Large intestine (tissue), 3 donors: Measurements from ENCODE around the gene CFP. TPM values are rescaled to one million over a fixed set of nuclear protein-coding genes. Genes with fewer than 3 reads are reported as not detected.

Source experiments
- DNase-seq, 2 donors: peaks; one replicate each; pipeline versions ENCODE4 v3.0.0 to v3.0.0-alpha.2; 2013
- H3K27ac ChIP-seq: one replicate; pipeline ENCODE4 v1.5.1; 2013; ENCODE audit warnings: low read length
- H3K27me3 ChIP-seq: 2 replicates; pipeline ENCODE4 v1.6.1; 2013; ENCODE audit warnings: low read length; ENCODE audit not compliant: control insufficient read depth, insufficient read depth
- H3K36me3 ChIP-seq: 2 replicates; pipeline ENCODE4 v1.6.1; 2013; ENCODE audit warnings: low read length; ENCODE audit not compliant: control insufficient read depth, insufficient read depth
- H3K4me1 ChIP-seq: one replicate; pipeline ENCODE4 v1.6.1; 2013; ENCODE audit warnings: low read length; ENCODE audit not compliant: control insufficient read depth, insufficient read depth
- H3K4me3 ChIP-seq: one replicate; pipeline ENCODE4 v1.5.1; 2013; ENCODE audit warnings: low read length
- H3K9me3 ChIP-seq: one replicate; pipeline ENCODE4 v1.6.1; 2013; ENCODE audit warnings: mild to moderate bottlenecking, low read depth, low read length, moderate library complexity; ENCODE audit not compliant: control insufficient read depth
- WGBS: methylation state at CpG from one replicate; pipeline ENCODE4 v1.1.5; 2013; ENCODE audit warnings: low lambda C conversion rate; ENCODE audit not compliant: insufficient coverage; 5-methylcytosine and 5-hydroxymethylcytosine counted together
- polyA plus RNA-seq: library from polyadenylated mRNA; unstranded; fragments of 120-200 nt; gene quantifications from one replicate; pipeline ENCODE4 v1.2.1, GENCODE V29; 2013

The CFP gene
- polyA plus RNA-seq, 1 donor = 4.2 TPM

DNA sequence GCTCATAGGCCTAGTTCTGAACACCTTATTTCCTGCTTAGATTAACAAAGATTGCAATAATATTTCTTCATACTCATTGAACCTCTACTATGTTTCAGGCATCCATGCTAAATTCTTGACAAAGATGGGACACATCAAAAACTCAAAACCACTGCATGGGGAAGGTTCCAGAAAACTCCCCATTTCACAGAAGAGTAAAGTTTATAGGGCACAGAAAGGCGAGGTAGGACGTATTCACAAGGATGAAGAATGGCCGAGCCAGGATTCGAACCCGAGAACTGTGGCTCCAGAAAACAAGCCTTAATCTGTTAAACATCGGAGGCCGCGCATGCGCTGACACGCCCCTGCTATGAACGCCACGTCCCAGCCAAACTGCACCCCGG, 28.6 kb upstream of the CFP start:
- no CpG with 5 or more reads among the region's 13 CpGs for WGBS
- no peaks in the 10 kb centered on the region for H3K27me3 ChIP-seq
- H3K4me1 ChIP-seq = no peaks in the 10 kb centered on the region
- no peak for DNase-seq
- peaks cover 29% of the 10 kb centered on the region for H3K36me3 ChIP-seq
- peak overlapping the region; percentile 100 for H3K27ac ChIP-seq
- no peaks in the 10 kb centered on the region for H3K9me3 ChIP-seq
- peak overlapping the region; percentile 90 for H3K4me3 ChIP-seq

DNA sequence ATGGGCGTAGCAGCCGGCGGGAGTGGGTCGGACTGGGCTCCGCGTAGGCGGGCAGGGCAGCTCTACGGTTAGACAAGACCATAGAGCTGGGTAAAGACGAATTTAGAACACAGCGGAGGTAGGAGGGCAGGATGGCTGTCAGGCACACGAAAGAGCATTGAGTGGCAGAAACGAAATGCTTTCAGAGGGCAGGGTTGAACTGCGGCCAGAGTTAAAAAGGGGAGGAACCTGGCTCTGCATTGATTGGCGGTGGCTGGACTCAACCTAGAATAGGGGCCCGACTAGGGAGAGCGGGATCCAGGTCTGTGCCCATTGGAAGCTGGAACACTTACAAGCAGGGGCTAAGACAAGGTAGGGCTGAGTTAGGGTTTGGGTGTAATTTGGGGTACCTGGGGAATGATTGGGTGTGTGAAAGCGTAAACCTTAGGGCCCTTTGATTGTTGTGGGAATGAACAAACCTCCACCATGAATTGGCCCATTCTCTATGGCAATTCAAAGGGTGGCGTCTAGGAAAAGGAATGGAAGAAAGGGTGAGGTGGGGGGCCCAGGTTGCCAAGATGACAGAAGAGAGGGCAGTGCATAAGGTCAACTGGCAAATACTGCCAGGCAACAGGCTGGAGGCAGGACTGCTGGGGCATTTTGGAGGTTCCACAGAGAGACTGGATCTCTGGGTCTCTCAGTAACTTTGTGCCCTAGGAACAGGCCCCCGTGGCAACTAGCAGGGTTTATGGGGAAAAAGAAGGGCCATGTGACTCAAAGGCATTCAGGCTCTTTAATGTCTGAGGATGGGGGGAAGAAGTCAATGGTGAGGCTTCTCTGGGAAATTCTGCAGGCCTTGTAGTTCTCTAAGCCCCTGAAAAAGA, 21.5 kb upstream of the CFP start:
- peaks cover 14% of the 10 kb centered on the region for H3K4me1 ChIP-seq
- H3K27me3 ChIP-seq = no peaks in the 10 kb centered on the region
- peaks cover 25% of the 10 kb centered on the region for H3K36me3 ChIP-seq
- peak overlapping the region; percentile 86 for H3K27ac ChIP-seq
- no peaks in the 10 kb centered on the region for H3K9me3 ChIP-seq
- peak in 1 of 2 donors; percentile 15 for DNase-seq
- H3K4me3 ChIP-seq = peak overlapping the region; percentile 48
- WGBS = no CpG with 5 or more reads among the region's 19 CpGs

DNA sequence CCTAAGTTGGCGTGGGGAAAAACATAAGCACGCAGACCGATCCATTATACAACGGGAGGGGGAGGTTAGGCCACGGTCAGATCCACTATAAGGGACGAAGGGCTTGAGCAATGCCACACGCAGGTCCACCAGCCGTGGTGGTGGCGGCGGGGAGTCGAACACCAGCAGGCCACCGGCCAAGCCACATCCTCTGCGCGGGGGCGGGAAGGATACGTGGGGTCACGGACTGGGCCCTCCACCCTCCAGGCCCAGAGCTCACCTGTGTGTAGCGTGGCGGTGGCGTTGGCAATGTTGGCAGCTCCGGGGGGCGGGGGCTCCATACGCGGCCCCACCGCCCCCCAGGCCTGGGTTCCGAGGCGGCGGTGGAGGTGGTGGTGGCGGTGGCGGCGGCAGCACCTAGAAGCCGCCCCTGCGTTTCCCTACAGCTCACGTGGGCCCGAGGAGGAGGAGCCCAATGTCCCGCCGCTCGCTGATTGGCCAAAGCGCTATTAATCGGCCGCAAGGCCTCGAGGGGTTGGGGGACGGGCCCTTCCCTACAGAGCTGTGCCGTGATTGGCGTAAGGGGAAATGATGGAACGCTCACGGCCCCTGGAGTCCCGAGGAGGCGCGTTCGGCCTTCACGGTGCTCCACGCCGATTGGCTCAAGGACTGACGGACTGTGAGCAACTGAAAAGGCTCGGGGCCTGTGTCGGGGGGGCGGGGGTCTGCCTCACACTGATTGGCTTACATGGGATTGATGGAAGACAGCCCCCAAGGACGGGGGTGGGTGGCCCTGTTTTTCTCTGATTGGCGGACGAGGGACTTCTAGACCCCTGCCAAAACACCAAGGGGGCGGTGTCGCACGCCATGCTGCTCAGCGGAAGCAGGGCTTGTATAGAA, 20.7 kb upstream of the CFP start, which contains the start of gene ELK1:
Gene ELK1 (minus strand): TSS at position 400 of the 879 bp plus-strand sequence. CDS start 9,122 bp downstream, outside the sequence.
- peaks cover 14% of the 10 kb centered on the region for H3K4me1 ChIP-seq
- peak within 1 kb of the TSS; percentile 90 for H3K4me3 ChIP-seq
- H3K36me3 ChIP-seq = peaks cover 17% of the 10 kb centered on the region
- WGBS = no CpG with 5 or more reads among the region's 65 CpGs
- H3K27me3 ChIP-seq = no peaks in the 10 kb centered on the region
- no peaks in the 10 kb centered on the region for H3K9me3 ChIP-seq
- peak; percentile 96 to 97 for DNase-seq
- H3K27ac ChIP-seq = peak within 1 kb of the TSS; percentile 86

DNA sequence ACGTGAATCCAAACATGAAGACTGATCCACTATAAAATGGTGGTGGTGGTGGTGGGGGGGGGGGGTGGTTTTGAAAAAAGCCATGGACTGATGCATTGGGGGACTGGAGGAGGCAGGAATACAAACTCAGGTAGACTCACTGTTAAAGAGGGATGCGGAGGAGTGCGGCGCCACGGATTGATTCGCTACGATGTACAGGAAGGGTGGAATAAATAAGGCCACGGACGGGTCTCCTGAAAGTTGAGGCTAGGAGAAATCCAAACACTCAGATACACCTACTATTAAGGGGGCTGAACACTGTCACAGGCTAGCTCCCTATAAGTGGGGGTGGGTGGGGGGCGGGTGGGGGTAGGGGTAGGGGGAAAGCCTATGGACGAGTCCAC, 20.0 kb upstream of the CFP start:
- no CpG with 5 or more reads among the region's 11 CpGs for WGBS
- Histone ChIP-seq H3K36me3 (peaks cover 15% of the 10 kb centered on the region), H3K4me1 (peaks cover 14% of the 10 kb centered on the region), H3K9me3 (no peaks in the 10 kb centered on the region), H3K27ac (no peak overlapping the region), H3K27me3 (no peaks in the 10 kb centered on the region), H3K4me3 (peak overlapping the region; percentile 90)
- no peak for DNase-seq

DNA sequence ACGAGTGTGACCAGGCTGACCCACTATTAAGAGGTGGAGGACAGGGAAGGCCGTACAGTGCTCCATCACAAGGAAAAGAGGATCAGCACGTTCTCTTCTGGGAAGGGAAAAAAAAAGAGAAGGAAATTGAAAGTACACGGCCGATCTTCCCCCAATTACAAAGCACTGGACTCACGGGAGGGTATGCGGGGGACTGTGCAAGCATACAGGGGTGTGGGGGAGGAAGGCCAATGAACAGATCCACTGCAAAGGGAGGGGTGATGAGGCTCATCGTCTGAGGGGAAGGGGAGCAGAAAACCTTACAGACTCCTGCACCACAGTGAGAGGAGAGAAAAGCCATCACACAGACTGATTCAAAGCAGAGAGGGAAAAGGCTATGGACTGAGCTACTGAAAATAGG, 19.5 kb upstream of the CFP start:
- H3K9me3 ChIP-seq = no peaks in the 10 kb centered on the region
- no peak overlapping the region for H3K27ac ChIP-seq
- no peak for DNase-seq
- H3K4me1 ChIP-seq = peaks cover 14% of the 10 kb centered on the region
- H3K4me3 ChIP-seq = peak overlapping the region; percentile 90
- no CpG with 5 or more reads among the region's 8 CpGs for WGBS
- H3K36me3 ChIP-seq = peaks cover 15% of the 10 kb centered on the region
- no peaks in the 10 kb centered on the region for H3K27me3 ChIP-seq

DNA sequence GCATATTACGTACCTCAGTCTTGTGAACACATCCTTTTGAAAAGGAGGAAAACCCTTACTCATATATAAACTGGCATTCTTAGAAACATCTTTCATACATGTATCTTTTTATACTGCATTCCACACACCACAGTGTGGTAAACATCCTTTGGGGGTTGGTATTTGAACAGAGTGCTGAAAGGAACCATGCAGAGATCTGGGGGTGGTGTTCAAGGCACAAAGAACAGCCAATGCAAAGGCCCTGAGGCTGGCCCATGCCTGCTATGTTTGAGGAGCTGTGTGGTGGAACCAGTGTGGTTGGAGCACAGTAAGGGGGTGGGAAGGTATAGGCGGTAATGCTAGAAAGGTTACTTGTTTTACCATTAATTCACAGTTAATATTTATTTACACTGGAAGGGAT, 18.6 kb upstream of the CFP start:
- no peak overlapping the region for H3K4me3 ChIP-seq
- no CpG with 5 or more reads among the region's 2 CpGs for WGBS

DNA sequence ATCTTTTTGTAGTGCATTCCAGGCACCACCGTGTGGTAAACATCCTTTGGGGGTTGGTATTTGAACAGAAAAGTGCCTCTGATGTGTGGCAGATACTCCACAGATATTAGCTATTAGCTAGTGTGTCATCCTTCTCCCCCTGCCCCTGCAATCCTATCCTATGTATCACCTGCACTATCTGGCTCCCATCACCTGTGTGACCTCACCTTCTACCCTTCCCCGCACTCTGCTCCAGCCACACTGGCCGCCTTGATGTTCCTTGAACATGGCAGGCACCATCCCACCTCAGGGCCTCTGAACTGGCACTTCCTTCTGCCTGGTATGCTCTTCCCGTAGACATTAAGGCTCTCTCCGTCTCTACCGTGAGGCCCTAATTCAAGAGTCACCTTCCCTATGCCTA, 16.9 kb upstream of the CFP start:
- Histone ChIP-seq H3K27me3 (no peaks in the 10 kb centered on the region), H3K4me3 (no peak overlapping the region), H3K4me1 (peaks cover 10% of the 10 kb centered on the region), H3K36me3 (peaks cover 4% of the 10 kb centered on the region), H3K27ac (no peak overlapping the region), H3K9me3 (no peaks in the 10 kb centered on the region)
- WGBS = 80% methylated on average over 1 of the region's 6 CpGs
- DNase-seq = no peak

More for the DNA sequence above, 18.6 kb upstream of the CFP start:
- H3K27me3 ChIP-seq = no peaks in the 10 kb centered on the region
- no peak overlapping the region for H3K27ac ChIP-seq
- no peaks in the 10 kb centered on the region for H3K9me3 ChIP-seq
- no peak for DNase-seq
- H3K4me1 ChIP-seq = peaks cover 14% of the 10 kb centered on the region
- peaks cover 11% of the 10 kb centered on the region for H3K36me3 ChIP-seq

DNA sequence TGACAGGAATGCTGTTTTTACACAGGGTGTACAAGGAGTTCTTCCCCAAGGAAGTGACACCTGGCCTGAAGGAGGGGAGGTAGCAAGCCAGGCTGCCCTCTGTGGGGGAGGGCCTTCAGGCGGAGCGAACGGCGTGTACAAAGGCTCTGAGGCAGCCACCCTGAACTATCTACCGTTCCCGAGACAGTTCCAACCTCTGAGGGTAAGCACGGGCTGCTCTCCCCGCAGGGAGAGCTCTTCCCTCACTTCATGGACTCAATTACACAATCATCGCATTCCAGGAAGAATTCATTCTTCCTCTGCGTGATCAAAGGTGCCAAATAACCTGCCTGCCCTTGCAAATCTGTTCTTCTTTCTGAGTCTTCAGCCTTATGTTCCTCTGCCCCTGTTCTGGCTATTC, 15.8 kb upstream of the CFP start:
- no CpG with 5 or more reads among the region's 10 CpGs for WGBS
- no peaks in the 10 kb centered on the region for H3K27me3 ChIP-seq
- H3K4me3 ChIP-seq = no peak overlapping the region
- H3K4me1 ChIP-seq = peaks cover 4% of the 10 kb centered on the region
- H3K36me3 ChIP-seq = peaks cover 11% of the 10 kb centered on the region
- DNase-seq = peak in 1 of 2 donors; percentile 11
- no peak overlapping the region for H3K27ac ChIP-seq
- H3K9me3 ChIP-seq = no peaks in the 10 kb centered on the region

DNA sequence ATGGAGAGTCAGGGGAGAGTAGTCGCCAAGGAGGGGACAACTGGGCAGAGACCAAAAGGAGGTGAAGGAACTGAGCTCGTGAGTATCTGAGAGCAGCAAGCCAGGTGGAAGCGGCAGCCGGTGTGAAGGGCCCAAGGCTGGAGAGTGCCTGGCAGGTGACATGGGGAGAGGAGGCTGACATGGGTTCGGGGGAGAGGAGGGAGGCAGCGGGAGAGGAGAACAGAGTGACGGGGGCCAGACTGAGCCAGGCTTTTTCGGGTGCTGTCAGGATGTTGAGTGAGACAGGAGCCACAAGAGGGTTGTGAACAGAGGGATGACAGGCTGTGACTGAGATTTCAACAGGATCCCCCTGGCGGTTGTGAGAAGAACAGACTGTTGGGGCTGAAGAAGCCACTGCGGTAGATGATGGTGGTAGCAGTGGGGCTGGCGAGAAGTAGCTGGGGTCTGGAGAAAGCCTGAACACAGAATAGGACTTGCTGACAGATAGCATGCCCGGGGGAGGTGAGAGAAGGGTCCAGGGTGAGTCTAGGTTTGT, 14.9 kb upstream of the CFP start:
- H3K4me3 ChIP-seq = no peak overlapping the region
- H3K27ac ChIP-seq = no peak overlapping the region
- H3K4me1 ChIP-seq = peaks cover 4% of the 10 kb centered on the region
- H3K36me3 ChIP-seq = peaks cover 19% of the 10 kb centered on the region
- WGBS = no CpG with 5 or more reads among the region's 12 CpGs
- DNase-seq = no peak
- no peaks in the 10 kb centered on the region for H3K27me3 ChIP-seq
- no peaks in the 10 kb centered on the region for H3K9me3 ChIP-seq

DNA sequence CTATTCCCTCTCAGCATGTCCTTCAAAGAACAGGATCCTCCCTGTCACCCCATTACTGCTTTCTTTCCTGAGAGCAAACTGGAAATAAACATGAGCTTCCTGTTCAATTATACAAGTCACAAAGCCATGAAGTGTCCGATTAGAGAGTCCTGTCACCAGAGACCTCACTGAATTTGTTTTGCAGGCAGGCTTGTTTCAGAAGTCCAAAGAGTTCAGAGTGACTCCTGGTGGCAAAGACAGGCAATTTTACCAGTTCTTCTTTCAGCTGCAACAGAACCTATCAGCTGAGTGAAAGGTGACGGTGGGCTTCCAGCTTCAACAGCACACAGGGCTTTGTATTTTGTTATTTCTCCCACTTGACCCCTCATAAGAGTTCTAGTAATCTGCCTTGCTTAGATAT, 14.2 kb upstream of the CFP start:
- Histone ChIP-seq H3K4me3 (no peak overlapping the region), H3K27me3 (no peaks in the 10 kb centered on the region), H3K27ac (no peak overlapping the region), H3K9me3 (no peaks in the 10 kb centered on the region), H3K4me1 (peaks cover 4% of the 10 kb centered on the region), H3K36me3 (peaks cover 22% of the 10 kb centered on the region)
- DNase-seq = no peak
- WGBS = no CpG with 5 or more reads among the region's 2 CpGs
